Skin epidermis (tissue), 12 donors: ENCODE data around the gene ADNP.
A peak's percentile ranks its signal among the peaks of the same experiment; 100 is the strongest.
"Not testable (repeated sequence)": the region's sequence is repeated elsewhere in the genome, so short reads cannot be mapped to it uniquely, and the experiment has no call there.

Experiments used
- H3K27ac ChIP-seq, 21 experiments: fragments of 200-600 bp; sonication (generic) in 11 of 21; one replicate each; pipeline ENCODE4 v1.5.0; 2020; ENCODE audit warnings: mild to moderate bottlenecking in 3 of 21, inconsistent platforms in 2 of 21, moderate library complexity in 2 of 21
- H3K4me3 ChIP-seq, 7 experiments: fragments of 200-600 bp; sonication (generic) in 2 of 7; one replicate each; pipeline ENCODE4 v1.5.0; 2020; ENCODE audit warnings: inconsistent platforms in 2 of 7, mild to moderate bottlenecking in 2 of 7, moderate library complexity in 1 of 7

Gene ADNP

DNA sequence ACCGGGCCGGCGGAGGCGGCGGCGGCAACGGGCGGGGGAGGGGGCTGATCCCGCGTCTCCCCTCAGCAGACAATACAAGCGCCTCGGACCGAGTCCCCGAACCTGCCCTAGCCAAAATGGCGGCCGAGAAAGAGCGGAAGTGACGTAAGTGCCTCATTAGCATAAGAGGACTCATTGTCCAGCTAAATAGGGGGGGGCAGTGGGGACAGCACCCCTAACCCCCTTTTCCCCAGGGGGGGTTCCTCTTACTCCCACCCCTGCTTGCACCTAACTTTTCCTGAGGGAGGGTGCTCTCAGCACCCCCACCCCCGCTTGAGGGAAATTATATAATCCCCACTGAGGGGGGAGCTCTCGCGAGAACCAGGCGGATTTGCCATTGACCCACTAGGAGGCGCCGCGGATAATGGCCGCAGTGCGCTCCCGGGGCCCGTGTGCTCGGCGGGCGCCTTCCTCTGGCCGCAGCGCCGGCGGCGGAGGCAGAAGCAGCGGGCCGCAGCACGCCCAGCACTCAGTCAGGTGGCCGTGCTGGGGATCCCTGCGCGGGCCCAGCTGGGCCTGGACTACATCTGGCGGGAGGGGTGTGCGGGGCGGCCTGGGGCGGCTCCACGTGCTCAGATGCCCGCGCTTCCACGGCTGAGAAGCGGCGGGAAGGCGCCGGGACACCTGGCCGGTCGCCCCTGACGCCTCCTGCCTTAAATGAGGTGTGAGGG lies at the start of gene ADNP:
TSS of gene ADNP (minus strand) at position 132 of the 710 bp plus-strand sequence. CDS start 27,441 bp downstream, outside the sequence.
- peak within 1 kb of the TSS; percentile 97 to 100 (median 99) for H3K27ac ChIP-seq
- peak within 1 kb of the TSS; percentile 67 to 97 (median 83) for H3K4me3 ChIP-seq

DNA sequence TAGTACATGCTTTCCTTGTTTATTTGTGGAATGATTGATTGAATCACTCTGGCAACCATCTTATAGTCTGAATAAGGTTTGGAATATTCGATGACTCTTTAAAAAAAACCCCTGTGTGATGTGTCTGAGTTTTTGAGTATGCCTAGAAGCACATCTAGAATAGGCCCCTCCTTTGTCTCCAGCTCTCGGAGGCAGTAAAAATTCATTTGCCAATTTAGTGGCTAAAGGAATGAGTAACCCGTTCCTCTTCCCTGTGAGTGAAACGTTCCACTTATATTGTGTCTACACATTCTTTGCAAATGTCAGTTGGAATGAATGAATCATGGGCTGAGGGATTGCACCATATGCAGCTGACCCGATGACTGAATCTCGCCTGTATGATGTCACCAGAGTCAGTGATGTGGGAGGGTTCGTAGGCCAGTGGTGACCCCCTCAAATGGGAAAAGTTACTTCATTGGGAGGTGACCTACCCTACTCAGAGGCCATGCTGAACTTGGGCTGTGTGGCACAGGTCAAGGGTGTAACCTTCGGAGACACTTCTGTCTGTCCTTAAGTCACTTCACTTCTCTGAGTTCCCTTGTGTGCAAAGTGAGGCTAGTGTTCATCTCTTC lies 48.9 kb upstream of the ADNP start:
- Histone ChIP-seq H3K27ac (peak overlapping the region in 6 of 21 experiments; percentile 3 to 76 (median 23)), H3K4me3 (no peak overlapping the region)

DNA sequence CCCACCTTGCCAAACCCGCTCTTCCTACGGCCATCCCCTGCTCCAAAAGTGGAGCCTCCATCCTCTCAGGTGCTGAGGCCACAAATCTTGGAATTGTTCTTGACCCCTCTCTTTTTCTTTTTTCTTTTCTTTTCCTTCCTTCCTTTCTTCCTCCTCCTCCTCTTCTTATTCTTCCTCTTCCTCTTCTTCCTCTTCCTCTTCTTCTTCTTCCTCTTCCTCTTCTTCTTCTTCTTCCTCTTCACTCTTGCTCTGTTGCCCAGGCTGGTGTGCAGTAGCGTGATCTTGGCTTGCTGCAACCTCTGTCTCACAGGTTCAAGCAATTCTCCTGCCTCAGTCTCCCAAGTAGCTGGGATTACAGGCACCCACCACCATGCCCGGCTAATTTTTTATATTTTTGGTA lies 47.3 kb upstream of the ADNP start:
- H3K4me3 ChIP-seq, H3K27ac ChIP-seq: not testable (repeated sequence)

DNA sequence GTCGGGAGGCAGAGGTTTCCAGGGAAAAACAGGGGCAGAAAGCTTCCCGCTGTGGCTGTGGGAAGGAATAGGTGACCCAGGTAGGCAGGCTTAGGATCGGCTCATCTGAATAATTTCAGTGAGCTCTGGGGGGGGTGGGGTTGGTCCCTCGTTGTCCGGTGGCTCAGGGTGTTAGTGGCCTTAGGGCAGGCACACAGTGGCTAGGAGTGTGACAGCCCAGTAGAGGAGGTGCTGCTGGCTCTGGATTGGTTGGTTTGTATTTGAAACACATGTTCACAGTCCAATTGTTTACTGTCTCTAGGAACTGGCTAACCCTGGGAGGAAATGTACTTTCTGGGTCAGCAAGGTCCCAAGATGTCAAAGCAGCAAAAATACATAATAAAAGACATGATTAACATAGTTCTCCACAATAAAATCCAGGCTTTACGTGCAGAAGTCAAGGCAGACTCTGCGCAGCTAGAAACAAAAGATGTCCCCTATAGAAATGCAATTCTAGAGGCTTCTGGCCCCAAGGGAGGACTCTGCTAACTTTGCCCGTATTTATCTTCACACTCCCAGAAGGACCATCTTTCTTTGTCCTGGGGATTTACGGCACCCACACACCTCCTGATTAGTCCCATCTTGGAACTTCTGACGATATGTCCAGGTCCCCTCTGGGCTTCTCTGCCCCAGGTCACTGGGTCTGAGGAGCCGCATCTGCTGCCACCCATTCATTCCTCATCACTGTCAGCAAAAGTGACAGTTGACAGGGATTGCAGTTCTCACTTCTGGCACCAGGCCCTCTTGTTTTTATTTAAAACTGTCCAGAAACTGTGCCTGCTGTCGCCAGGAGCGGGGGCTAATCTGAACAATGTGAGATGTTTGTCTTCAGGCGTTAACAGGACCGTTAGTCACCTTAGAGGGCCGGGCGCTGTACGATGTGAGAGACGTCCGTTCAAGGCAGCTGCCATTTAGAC lies 46.1 kb upstream of the ADNP start:
- Histone ChIP-seq H3K27ac (no peak overlapping the region), H3K4me3 (no peak overlapping the region)

DNA sequence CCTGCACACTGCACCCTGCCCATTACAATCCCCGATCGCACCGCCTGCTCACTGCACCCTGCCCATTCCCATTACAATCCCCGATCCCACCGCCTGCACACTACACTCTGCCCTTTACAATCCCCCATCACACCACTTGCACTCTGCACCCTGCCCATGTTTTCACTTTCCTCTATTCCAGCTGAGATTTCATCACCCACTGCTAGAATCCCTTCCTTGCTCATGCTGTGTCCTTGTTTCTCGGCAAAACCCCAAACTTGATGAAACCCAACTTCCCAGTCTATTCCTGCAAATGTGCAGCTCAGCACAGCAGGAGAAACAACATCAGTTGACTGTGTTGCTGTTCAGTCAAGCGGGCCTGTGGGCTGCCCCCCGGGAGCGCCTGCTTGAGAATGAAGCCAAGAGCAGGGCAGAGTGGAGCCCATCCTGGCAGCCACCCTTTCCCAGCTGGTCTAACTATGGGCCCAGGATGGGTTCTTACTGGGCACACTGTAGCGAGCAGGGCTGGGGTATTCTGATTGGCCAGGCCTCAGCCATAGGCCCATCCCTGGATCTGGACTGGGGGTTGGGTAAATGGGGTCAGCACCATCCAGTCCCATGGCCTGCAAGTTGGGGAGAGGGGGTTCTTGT lies 44.6 kb upstream of the ADNP start:
- Histone ChIP-seq H3K27ac (no peak overlapping the region), H3K4me3 (no peak overlapping the region)

DNA sequence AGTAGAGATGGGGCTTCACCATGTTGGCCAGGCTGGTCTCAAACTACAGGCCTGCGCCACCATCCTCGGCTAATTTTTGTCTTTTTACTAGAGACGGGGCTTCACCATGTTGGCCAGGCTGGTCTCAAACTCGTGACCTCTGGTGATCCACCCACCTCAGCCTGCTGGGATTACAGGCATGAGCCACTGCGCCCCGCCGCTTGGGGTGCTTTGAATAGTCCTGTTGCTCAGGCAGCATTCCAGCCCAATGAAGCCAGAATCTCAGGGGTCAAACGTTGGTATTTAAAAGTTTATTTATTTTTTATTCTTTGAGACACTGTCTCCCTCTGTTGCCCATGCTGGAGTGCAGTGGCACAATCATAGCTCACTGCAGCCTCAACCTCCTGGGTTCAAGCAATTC lies 38.7 kb upstream of the ADNP start:
- Histone ChIP-seq H3K4me3 (no peak overlapping the region), H3K27ac (no peak overlapping the region)

DNA sequence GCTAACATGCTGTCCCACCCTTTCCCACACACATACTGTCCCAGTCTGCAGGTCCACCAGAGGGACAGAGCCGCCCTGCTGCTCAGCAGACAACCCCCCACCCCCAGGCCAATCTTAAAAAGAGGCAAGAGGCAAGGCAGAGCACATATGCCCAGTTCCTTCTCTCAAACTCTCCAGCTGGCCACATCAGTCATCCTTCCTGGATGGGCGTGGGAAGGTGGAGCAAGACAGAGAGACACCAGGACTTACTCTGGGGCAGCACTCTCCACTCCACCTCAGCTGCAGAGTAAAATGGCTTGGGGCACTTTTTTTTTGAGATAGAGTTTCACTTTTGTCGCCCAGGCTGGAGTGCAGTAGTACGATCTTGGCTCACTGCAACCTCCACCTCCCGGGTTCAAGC lies 38.2 kb upstream of the ADNP start:
- Histone ChIP-seq H3K4me3 (no peak overlapping the region), H3K27ac (no peak overlapping the region)

DNA sequence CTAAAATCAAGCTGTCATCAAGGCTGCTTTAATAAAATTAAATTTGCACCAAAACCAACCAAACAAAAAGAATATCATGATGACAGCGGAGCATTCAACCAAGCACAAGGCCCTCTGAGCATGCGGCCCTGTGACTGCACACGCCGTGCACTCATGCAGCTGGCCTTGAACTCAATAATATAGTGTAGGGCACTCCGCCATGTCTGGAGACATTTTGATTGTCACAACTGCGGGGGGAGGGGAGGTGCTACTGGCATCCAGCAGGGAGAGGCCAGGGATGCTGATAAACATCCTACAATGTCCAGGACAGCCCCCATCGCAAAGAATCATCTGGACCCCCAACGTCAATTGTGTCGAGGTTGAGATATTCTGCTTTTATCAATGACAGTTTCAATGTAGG lies 37.1 kb upstream of the ADNP start:
- Histone ChIP-seq H3K4me3 (no peak overlapping the region), H3K27ac (no peak overlapping the region)

DNA sequence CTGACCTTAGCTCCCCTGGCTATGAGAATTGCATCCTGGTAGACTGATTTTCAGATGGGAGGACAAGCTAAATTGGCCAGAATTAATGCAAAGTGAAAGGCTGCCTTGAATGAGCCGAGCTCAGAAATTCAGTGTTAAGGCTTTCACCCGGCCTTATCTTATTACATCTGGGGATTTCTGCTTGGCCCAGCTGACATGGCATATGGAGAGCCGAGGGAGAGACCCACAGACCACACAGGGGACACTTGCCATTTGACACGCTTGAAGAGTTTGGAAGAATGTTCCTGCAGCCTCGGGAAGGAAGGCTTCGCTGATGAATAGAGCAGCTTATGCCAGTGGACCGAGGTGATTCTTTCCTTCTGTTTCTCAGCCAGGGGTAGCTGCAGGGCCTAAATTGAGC lies 36.3 kb upstream of the ADNP start:
- no peak overlapping the region for H3K4me3 ChIP-seq
- H3K27ac ChIP-seq = no peak overlapping the region

DNA sequence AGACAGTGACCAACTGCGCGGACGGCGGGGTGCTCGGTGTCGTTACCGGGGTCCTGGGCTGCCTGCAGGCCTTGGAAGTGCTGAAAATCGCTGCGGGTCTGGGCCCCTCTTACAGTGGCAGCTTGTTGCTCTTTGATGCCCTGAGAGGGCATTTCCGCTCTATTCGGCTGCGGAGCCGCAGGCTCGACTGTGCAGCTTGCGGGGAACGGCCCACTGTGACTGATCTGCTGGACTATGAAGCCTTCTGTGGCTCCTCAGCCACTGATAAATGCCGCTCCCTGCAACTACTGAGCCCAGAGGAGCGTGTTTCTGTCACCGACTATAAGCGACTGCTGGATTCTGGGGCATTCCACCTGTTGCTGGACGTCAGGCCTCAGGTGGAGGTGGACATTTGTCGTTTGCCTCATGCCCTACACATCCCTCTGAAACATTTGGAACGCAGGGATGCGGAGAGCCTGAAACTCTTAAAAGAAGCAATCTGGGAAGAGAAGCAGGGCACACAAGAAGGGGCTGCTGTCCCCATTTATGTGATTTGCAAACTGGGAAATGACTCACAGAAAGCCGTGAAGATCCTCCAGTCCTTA lies 28.4 kb upstream of the ADNP start:
- H3K4me3 ChIP-seq = peak overlapping the region; percentile 73 to 95 (median 91)
- H3K27ac ChIP-seq = peak overlapping the region in 13 of 21 experiments; percentile 59 to 98 (median 95)

DNA sequence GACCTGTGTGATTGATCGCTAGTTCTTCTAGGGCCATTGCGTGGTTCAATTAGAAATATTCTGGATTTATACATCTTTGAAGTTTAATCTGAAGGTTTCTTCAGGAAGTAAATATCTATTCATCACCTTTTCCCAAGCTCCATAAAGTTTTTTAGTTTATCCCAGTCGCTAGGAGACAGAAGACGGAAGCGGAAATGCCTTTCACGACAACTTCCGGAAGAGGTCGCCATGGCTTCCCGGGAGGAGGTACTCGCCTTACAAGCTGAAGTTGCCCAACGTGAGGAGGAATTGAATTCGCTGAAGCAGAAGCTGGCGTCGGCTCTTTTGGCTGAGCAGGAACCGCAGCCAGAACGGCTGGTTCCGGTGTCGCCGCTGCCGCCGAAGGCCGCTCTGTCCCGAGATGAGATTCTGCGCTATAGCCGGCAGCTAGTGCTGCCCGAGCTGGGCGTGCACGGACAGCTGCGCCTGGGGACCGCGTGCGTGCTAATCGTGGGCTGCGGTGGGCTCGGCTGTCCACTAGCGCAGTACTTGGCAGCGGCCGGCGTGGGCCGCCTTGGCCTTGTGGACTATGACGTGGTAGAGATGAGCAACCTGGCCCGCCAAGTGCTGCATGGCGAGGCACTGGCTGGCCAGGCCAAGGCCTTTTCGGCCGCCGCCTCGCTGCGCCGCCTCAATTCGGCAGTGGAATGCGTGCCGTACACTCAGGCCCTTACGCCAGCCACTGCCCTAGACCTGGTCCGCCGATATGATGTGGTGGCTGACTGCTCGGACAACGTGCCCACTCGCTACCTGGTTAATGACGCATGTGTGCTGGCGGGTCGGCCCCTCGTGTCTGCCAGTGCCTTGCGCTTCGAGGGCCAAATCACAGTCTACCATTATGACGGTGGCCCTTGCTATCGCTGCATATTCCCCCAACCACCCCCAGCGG lies 27.6 kb upstream of the ADNP start, which contains the start of gene MOCS3:
TSS of gene MOCS3 (plus strand) at position 204 of the 928 bp plus-strand sequence. CDS start at position 229, 25 bp downstream.
- peak within 1 kb of the TSS; percentile 70 to 98 (median 94) for H3K27ac ChIP-seq
- H3K4me3 ChIP-seq = peak within 1 kb of the TSS; percentile 73 to 95 (median 91)

DNA sequence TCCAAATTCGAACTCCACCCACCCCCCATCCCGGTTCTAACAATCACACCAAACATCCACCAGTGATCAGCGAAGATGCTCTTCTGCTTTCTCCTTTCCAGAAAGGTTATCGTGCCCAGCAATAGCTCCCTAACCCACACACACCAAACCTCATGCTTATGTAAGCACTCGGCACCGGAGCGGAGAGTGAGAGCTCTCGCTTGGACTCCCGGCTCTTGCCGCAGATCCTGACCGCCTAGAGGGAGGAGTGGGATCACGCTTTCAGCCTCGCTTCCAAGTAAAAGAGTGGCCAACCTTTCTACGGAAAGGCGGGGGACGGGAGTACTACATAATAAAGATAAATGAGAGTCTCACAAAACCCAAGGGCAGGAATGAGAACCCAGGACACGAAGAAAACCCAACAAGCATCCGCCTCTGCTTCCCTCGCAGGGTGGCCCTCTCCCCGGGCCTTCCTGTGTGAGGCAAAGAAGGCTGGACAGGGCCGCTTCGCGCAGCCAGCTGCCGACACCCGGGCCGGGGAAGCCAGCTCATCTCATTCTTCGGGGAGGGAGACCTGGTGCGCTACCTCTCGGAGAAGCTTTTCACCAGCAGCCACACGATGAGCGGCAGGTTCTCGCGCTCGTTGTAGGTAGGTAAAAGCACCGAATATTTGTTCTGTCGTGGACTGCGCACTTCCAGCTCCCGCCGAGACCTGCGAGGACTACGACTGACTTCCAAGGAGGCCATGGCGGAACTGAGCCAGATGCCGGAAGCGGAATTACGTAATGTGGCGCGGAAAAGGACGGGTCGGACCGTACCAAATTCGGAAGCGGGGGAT lies 26.8 kb upstream of the ADNP start, which contains the start of gene DPM1:
TSS of gene DPM1 (minus strand) at position 735 of the 817 bp plus-strand sequence. CDS start at position 726, 9 bp downstream.
- H3K4me3 ChIP-seq = peak within 1 kb of the TSS; percentile 73 to 95 (median 91)
- peak within 1 kb of the TSS; percentile 70 to 98 (median 94) for H3K27ac ChIP-seq

DNA sequence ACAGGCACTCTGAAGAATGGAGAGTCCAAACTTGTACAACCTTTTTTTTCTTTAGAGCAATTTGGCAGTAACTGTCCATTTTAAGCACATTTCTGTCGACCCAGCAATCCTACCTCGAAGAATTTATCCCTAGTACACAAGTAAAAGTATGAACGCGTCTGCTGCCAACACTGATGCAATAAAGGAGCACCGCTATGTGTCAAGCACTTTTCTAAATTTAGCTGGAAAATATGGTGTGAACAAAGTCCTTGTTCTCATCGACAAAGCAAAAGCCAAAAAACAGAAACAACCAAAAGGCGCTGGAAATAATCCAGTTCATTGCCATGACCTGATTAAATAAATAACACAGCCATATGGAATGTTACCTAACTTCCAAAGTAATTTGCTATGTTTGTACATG lies 26.0 kb upstream of the ADNP start:
- peak overlapping the region in 7 of 21 experiments; percentile 90 to 97 (median 94) for H3K27ac ChIP-seq
- H3K4me3 ChIP-seq = peak overlapping the region; percentile 73 to 95 (median 91)

DNA sequence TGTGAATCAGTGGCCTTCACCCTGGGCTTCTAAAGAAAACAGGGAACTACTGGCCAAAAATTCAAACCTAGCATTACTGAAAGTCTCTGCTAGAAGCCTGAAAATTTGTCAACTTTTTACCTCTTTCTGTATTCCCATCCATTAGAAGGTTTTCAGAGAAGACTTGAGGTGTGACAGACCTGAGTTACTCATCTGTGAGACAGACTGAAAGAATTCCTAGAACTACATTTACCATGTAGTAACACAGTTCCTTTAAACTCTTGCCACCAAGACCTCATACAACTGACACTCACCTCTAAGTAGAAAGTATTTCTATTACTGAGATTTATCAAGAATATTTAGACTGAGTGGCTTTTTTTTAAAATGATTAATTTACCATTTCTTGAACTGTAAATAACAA lies 22.6 kb upstream of the ADNP start:
- H3K27ac ChIP-seq = no peak overlapping the region
- H3K4me3 ChIP-seq = no peak overlapping the region

DNA sequence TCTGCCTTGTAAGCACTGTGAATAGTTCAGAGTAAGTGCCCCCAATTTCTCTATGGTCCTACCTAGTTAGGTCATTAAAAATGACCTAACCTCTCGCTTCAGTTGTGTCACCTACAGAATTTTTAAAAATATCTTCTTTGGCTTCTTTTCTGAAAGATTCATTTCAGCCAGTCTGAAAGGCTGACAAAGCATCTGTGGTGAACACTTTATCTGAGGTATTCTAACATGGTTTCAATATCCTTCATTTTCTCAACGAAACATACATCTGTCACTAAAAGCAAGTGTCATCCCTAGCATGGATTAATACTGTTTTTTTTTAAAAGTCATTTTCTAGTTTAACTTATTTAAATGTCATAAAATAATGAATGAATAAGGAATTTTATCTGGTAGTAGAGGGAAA lies 22.0 kb upstream of the ADNP start:
- Histone ChIP-seq H3K27ac (no peak overlapping the region), H3K4me3 (no peak overlapping the region)

DNA sequence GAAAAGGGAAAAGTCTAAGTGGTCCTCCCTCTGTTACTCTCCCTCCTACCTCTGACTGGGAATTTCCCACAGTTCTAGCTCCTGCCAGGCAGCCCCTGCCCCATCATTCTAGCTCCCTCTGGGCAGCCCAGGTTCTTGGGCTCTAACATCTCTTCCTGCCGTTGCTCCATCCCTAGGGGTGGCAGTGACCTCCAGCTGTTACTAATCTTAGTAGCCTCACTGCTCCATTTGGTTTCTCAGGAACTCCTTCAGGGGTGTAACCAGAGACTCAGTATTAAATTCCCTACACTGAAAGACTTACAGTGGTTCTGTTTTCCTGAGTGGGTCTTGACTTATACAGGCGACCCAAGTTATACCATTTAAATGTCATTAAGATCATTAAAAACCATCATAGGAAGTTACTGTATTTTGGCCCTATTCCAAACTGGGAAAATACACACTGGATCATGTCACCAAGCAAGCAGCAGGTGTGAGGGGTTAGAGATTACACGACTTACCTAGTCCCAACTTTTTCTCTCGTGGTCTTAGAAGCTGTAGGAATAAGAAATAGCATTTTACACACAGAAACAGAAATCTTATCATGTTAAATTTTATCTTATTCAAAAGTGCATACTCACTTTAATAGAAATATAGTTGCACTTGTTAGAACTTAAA lies 17.0 kb upstream of the ADNP start:
- Histone ChIP-seq H3K27ac (no peak overlapping the region), H3K4me3 (no peak overlapping the region)

DNA sequence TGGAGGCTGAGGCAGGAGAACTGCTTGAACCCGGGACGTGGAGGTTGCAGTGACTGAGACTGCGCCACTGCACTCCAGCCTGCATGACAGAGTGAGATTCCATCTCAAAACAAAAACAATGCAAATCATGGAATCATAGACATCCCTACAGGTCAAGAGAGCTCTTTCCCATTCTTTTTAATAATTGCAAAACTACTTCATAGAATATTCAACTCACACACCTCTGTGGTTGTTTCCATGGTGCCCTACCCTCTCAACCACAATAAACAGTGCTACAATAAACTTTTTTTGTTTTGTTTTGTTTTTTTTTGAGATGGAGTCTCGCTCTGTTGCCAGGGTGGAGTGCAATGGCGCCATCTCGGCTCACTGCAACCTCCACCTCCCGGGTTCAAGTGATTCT lies 11.8 kb upstream of the ADNP start:
- Histone ChIP-seq H3K27ac (no peak overlapping the region), H3K4me3 (no peak overlapping the region)
